Measurements from ENCODE around the gene ZNF334.
A peak's percentile ranks its signal among the peaks of the same experiment; 100 is the strongest.

ZNF334 gene

DNA sequence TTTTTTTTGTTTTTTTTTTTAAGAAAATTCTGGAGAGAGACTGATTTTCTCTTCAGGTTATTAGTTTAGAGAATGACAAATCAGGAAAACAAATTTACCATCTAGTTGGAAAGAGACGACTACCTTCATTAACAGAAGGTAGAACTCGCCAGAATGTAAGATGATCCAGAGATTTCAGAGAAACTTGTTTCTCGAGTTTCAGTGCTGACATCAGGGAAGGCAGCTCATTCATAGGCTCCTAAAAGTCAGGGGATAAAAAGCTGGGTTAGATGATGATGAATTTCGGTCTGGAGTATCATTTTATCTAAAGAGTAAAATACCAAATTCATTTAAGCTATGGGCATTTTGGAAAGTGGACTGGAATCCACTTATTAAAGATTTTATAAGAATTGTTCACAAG is 27.9 kb downstream of the ZNF334 start:
- no peak for DNase-seq (ENCODE audit: low spot score)

DNA sequence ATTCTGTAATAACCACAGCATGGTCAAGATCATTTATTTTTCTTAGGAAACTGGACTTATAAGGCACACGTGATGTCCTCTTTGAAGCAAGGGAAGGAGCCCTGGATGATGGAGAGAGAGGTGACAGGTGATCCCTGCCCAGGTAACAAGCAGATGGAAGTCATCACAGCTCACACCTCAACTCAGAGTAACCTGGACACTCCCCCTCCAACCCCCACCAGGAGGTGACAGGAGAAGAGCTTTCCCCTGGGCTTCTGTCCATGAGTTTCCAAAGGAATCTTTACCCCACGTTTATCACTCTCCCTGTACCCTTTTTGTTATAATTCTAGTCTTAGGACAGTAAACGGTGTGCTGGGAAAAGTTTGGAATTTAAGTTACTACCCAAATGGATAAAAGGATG is 28.4 kb downstream of the ZNF334 start:
- no peak for DNase-seq (ENCODE audit: low spot score)

DNA sequence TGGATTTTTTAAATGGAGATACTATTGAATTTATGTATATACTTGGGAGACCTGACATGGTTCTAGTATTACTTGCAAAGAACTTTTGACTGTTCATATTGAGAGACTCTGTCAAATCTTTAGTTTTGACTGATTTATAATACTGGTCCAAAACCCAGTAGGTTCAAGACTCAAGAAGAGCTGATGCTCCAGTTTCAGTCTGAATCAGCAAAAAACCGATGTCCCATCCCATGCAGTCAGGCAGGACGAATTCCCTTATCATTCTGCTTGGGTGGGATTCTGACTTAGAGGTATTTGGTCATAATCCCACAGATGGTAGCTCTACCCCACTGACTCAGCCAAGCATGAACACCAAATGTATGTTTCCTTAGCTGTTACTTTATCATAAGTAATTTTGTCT is 29.5 kb downstream of the ZNF334 start:
- no peak for DNase-seq (ENCODE audit: low spot score)

DNA sequence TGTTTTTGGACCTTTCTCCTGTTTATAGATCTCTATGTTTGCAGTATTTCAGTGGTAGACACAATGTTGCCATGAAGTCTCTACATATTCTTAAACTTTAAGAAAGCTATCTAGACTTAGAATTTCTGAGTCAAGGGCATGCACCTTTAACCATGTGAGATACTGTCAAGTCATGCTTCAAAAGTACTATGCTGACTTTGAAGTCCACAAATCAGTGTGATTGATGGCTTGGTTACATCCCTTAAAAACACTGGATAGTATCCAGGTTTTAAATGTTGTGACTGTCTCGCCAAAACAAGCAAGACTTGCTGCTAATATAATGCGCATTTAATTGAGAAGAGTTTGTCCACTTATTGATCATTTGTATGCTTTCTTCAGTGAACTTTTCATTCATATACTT is 30.5 kb downstream of the ZNF334 start:
- DNase-seq (ENCODE audit: low spot score): no peak

DNA sequence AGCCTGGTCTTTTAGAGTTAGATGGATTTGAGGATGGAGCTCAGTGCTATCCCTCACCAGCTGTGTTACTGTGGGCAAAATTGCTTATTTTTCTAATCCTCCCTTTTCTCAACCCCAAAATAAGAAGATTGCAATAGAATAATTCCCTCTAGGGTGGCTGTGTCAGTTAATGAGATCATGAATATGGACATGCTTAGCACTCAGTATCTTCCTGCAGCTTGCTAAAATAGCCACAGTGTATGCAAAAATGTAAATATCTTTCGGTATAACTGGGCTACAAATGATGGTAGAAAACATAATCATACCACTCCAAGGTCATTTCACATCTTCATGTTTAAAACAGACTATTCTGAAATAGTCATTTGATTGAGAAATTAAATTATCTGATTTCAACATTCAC is 35.7 kb downstream of the ZNF334 start:
- DNase-seq (ENCODE audit: low spot score): no peak

DNA sequence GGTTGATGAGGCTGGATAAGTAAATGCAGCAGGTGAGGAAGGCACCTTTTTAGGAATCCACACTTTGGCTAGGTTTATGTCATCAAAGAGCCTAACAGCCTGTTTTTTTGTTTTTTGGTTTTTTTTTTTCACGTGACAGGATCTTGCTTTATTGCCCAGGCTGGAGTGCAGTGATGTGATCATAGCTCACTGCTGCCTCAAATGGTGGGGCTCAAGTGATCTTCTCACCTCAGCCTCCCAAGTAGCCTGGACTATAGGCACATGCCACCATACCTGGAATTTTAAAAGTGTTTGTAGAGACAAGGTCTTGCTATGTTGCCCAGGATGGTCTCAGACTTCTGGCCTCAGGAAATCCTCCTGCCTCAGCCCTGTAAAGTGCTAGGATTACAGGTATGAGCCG is 36.1 kb downstream of the ZNF334 start:
- no peak for DNase-seq (ENCODE audit: low spot score)

DNA sequence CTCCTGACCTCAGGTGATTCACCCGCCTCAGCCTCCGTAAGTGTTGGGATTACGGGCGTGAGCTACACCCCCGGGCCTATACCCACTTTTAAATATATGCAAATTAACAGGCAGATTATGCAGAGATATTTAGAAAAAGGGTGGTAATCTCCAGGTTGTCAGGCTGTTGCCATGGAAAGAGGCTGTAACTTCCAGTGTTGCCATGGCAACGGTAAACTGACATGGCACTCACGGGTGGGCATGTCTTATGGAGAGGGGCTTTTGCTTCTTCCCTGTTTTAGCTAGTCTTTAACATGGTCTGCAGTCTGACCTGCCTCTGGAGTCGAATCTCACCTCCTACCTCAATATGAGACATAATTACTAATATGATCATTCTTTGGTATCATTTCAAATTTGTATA is 44.9 kb downstream of the ZNF334 start:
- no peak for DNase-seq (ENCODE audit: low spot score)

DNA sequence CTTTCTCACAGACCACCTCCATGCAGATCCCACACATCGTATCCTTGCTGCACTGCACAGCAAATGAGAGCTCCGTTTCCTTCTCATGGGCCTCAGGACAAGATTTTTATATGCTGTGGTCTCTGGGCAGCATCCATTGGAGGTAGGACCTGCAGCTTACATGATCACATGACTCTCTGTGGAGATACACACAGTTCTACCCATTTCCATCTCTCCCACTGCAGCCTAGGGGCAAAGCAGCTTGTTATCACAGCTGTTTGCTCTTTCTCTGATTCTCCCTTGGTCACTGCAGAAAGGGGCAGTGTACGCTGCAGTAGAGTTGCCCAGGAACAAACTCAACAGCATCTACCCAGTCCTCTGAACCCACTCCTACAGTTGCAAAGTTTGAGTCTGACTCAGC is 48.9 kb downstream of the ZNF334 start:
- DNase-seq (ENCODE audit: low spot score): no peak

DNA sequence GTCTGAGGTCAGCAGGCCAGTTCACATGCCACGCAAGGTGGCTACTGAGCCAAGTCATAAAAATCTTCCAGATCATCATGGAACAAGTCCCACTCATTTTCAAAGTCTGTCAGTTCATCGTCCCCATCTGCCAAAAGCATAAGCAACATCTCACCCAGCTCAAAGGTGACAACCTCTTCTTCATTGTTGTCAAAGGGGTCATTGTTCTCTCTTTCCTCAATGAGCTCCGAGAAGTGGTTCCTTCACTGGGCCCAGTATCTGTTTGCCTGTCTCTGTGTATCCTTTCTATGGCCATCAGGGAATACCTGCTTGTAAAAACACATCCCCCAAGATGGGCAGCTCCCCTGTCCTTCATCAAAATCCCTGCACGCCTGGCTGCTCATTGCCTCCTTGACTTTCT is 49.5 kb downstream of the ZNF334 start:
- DNase-seq (ENCODE audit: low spot score): no peak

DNA sequence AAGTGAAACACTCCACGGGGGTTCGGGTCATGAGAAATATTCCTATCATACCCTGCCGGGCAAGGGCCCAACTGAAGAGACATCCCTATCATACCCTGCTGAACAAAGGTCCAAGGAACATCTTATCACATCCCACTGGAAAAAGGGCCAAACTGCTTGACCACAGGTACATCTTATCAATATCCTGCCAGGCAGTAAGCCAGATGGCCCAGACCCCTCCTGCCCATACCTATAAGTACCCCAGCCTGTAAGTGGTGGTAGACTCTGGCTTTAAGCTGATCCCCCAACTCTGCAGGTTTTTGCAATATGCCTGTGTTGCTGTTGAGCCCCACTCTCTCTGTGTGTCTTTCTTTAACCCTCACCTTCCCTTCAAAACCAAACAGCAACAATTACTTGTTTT is 51.6 kb downstream of the ZNF334 start:
- no peak for DNase-seq (ENCODE audit: low spot score)

DNA sequence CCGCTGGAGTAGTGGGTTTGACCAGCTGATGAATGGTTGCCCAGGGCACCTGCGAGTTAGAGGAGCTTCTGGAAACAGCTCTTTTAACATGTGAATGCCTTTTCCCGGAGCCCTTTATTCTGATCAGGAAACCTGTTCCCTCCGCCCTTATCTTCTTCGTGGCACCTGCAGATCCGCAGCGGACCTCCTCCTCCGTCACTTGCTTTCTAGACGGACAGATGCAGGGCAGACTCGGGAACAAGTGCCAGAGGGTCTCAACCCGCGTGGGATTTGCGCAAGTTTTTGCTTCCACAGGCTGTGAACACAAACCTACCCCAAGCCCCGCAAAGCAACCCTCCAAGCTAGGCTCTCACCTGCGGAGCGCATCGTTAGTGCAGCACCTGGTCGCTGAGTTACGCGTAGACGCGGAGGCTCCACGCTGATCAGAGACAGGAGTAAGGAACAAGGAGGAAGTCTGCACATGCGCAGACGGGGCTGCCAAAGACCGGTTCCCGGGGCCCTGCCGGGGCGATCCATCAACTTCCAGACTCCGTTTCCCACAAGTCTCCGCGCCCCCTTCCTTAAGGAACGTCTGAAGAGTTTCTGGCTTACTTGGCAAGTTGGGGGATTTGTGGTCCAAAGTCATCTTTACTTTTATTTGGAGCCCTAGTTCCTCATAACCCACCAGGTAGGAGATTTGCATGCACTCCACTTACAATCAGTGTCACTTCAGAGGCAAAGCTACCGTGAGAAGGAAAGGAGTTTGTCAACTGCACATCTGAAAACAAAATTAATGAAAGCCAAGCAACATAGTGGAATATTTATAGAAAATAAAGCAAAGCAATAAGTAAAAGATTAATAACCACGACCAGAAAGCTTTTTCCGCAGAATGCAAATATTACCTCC is 54.3 kb downstream of the ZNF334 start:
- peak; percentile 26 for DNase-seq (ENCODE audit: low spot score)

DNA sequence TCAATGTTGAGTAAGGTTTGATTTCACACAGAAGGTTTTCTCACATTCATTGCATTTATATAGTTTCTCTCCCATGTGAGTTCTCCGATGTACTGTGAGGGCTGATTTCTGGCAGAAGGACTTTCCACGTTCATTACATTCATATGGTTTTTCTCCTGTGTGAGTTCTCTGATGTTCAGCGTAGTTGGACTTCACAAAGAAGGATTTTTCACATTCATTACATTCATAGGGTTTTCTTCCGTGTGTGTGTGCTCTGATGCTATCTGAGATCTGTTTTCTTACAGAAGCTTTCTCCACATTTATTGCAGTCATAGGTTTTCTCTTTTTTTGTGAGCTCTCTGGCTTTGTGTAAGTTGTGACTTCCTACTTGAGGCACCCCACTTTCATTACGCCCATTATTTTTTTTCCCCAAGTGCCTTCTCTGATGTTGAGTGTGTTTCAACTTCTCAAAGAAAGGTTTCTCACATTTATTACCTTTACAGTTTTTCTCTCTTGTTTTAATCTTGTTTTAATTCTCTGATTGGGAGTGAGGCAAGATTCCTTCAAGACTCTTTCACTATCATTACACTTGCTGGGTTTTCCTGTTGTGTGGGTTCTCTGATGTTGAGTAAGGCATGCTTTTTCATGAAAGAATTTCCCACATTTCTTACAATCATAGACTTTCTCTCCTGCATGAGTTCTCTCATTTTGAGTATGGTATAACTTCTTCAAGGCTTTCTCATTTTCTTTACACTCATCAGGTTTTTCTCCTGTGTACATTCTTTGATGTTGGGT is 56.9 kb downstream of the ZNF334 start:
- DNase-seq (ENCODE audit: low spot score): no peak

DNA sequence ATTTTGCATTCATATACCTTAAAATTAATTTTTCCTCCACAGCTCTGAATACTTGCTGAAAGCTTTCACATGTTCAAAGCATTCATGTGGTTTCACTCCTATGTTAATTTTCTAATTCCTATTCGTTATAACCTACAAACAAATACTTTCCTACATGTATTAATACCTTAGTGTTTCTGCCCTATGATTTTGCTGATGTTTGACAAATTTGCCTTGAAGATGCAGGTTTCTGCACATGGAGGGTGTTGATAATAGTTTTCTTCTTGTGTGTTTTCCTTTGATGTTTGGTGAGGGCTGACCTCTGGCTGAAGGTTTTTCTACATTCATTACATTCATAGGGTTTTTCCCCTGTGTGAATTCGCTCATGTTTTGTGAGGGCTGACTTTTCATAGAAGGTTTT is 57.6 kb downstream of the ZNF334 start:
- DNase-seq (ENCODE audit: low spot score): no peak
